Breast epithelium (tissue), 3 donors: ENCODE measurements around the gene TDRD5.

Source experiments
- POLR2A ChIP-seq: fragments of 450-650 bp; IDR thresholded peaks from one replicate; pipeline ENCODE4 v1.6.1; 2016; ENCODE audit warnings: antibody characterized with exemption, mild to moderate bottlenecking, moderate library complexity
- POLR2AphosphoS5 ChIP-seq, 3 donors: sonication (generic); formaldehyde crosslinking; IDR thresholded peaks; one replicate each; pipeline ENCODE4 v1.6.1; 2017; ENCODE audit warnings: antibody characterized with exemption in 3 of 3
- TF ChIP-seq, protein P1 (sequence below), 3 donors: fragments of 450-650 bp; IDR thresholded peaks; one replicate each; pipeline ENCODE4 v1.5.1; 2016 to 2017; ENCODE audit warnings: antibody characterized with exemption in 3 of 3, mild to moderate bottlenecking in 3 of 3, moderate library complexity in 3 of 3

DNA sequence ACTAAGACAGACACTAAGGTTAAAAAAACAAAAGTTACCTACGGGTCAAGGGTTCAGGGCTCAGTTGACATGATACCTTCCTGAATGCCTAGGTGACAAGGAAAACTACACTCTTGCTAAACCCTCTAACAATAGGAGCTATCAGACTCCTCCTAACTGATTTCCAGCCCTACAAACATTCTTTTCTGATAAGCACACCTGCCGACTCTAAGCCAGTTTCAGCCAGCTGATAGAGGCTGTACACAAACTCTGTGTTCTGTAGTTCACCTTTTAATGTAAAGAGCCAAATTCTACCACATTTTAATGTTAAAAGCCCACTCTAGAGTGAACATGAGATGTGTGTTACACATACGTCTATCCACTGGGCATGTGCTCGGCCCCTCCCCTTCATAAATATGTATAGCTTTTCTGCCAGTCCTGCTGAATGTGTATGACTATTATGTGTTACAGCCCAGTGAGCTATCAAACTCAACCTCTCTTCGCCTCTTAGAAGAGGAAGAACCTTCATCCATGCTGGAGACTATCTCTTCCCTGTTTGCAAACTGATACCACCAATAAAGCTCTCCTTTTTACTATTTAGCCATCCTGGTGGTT is 111.4 kb downstream of the TDRD5 start:
- TF ChIP-seq, protein P1, sequence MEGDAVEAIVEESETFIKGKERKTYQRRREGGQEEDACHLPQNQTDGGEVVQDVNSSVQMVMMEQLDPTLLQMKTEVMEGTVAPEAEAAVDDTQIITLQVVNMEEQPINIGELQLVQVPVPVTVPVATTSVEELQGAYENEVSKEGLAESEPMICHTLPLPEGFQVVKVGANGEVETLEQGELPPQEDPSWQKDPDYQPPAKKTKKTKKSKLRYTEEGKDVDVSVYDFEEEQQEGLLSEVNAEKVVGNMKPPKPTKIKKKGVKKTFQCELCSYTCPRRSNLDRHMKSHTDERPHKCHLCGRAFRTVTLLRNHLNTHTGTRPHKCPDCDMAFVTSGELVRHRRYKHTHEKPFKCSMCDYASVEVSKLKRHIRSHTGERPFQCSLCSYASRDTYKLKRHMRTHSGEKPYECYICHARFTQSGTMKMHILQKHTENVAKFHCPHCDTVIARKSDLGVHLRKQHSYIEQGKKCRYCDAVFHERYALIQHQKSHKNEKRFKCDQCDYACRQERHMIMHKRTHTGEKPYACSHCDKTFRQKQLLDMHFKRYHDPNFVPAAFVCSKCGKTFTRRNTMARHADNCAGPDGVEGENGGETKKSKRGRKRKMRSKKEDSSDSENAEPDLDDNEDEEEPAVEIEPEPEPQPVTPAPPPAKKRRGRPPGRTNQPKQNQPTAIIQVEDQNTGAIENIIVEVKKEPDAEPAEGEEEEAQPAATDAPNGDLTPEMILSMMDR (IDR thresholded peaks at IDR 0.05), result no peak
- TF ChIP-seq POLR2A (no peak), POLR2AphosphoS5 (IDR thresholded peaks at IDR 0.05) (no peak)
